ENCODE results near the gene GLOD5. TPM values are rescaled to one million over a fixed set of nuclear protein-coding genes. Genes with fewer than 3 reads are reported as not detected.

GLOD5 gene
- total and polyA plus RNA-seq, 11 donors, result not detected

- H3K36me3 ChIP-seq, result no peaks in the 10 kb centered on the region
- H3K27ac ChIP-seq, result no peak overlapping the region
- no peaks in the 10 kb centered on the region for H3K4me1 ChIP-seq
- DNase-seq, result no peak
- H3K4me3 ChIP-seq, result no peak overlapping the region
- intact Hi-C loops (cut with DNase I), result no loop called here
- ATAC-seq, result no peak
- TF ChIP-seq CTCF (IDR thresholded peaks at IDR 0.05) (no peak), POLR2A (IDR thresholded peaks at IDR 0.05) (no peak)
- H3K27me3 ChIP-seq, result peaks cover 0 to 8% (median 0%) of the 10 kb centered on the region in 9 donors
- WGBS, 4 donors, result 69 to 82% (median 80%) methylated on average over 6 of the region's 6 CpGs
- no peaks in the 10 kb centered on the region for H3K9me3 ChIP-seq
Observed at GRCh38 chrX:48770296-48770695, 8.7 kb downstream of the GLOD5 start.

- intact Hi-C loops (cut with DNase I), result no loop called here
- Histone ChIP-seq H3K9me3 (no peaks in the 10 kb centered on the region), H3K36me3 (no peaks in the 10 kb centered on the region), H3K27me3 (peaks cover 0 to 14% (median 0%) of the 10 kb centered on the region in 9 donors), H3K4me1 (no peaks in the 10 kb centered on the region), H3K4me3 (no peak overlapping the region), H3K27ac (no peak overlapping the region)
- WGBS, 4 donors, result 71 to 88% (median 78%) methylated on average over 6 of the region's 6 CpGs
- ATAC-seq (no peak), DNase-seq (no peak)
- TF ChIP-seq CTCF (IDR thresholded peaks at IDR 0.05), result no peak
- no peak for TF ChIP-seq POLR2A (IDR thresholded peaks at IDR 0.05)
Observed at GRCh38 chrX:48772602-48773001, 11.1 kb downstream of the GLOD5 start.

- WGBS, 4 donors, result 69 to 82% (median 75%) methylated on average over 13 of the region's 13 CpGs
- Histone ChIP-seq H3K4me3 (no peak overlapping the region), H3K4me1 (no peaks in the 10 kb centered on the region), H3K9me3 (no peaks in the 10 kb centered on the region), H3K27ac (no peak overlapping the region), H3K27me3 (peaks cover 0 to 30% (median 0%) of the 10 kb centered on the region in 9 donors), H3K36me3 (no peaks in the 10 kb centered on the region)
- intact Hi-C loops (cut with DNase I), result no loop called here
- ATAC-seq, result no peak
- DNase-seq, result no peak
- TF ChIP-seq CTCF (IDR thresholded peaks at IDR 0.05) (no peak), POLR2A (IDR thresholded peaks at IDR 0.05) (no peak)
Observed at GRCh38 chrX:48776818-48777439, 15.4 kb downstream of the GLOD5 start.

GRCh38 chrX:48779399-48779798 is 17.9 kb downstream of the GLOD5 start:
- no peak for ATAC-seq
- WGBS, 4 donors, result 70 to 85% (median 76%) methylated on average over 7 of the region's 7 CpGs

More at GRCh38 chrX:48779399-48779798, 17.9 kb downstream of the GLOD5 start:
- Histone ChIP-seq H3K27ac (no peak overlapping the region), H3K4me3 (no peak overlapping the region), H3K27me3 (peaks cover 0 to 35% (median 0%) of the 10 kb centered on the region in 9 donors), H3K9me3 (no peaks in the 10 kb centered on the region), H3K4me1 (no peaks in the 10 kb centered on the region), H3K36me3 (no peaks in the 10 kb centered on the region)
- no peak for DNase-seq
- intact Hi-C loops (cut with DNase I), result no loop called here
- no peak for TF ChIP-seq POLR2A (IDR thresholded peaks at IDR 0.05)
- TF ChIP-seq CTCF (IDR thresholded peaks at IDR 0.05), result no peak
